Stimulated activated CD4-positive, alpha-beta T cell treated with anti-CD3 and anti-CD28 coated beads, Interleukin-2, amount 100 ng/mL, for 24 hours (primary cell): ENCODE measurements around the gene ALKBH5.

Experiments
- DNase-seq, 2 donors: peaks; one replicate each; pipeline ENCODE4 v3.0.0-alpha.2; 2020

The ALKBH5 gene

GRCh38 chr17:18158022-18158600 is 25.5 kb upstream of the ALKBH5 start:
- DNase-seq = peak; percentile 94 to 98

GRCh38 chr17:18159551-18160120 is 24.0 kb upstream of the ALKBH5 start:
- DNase-seq = no peak

GRCh38 chr17:18160128-18160856 is 23.3 kb upstream of the ALKBH5 start:
- DNase-seq = no peak

DNA sequence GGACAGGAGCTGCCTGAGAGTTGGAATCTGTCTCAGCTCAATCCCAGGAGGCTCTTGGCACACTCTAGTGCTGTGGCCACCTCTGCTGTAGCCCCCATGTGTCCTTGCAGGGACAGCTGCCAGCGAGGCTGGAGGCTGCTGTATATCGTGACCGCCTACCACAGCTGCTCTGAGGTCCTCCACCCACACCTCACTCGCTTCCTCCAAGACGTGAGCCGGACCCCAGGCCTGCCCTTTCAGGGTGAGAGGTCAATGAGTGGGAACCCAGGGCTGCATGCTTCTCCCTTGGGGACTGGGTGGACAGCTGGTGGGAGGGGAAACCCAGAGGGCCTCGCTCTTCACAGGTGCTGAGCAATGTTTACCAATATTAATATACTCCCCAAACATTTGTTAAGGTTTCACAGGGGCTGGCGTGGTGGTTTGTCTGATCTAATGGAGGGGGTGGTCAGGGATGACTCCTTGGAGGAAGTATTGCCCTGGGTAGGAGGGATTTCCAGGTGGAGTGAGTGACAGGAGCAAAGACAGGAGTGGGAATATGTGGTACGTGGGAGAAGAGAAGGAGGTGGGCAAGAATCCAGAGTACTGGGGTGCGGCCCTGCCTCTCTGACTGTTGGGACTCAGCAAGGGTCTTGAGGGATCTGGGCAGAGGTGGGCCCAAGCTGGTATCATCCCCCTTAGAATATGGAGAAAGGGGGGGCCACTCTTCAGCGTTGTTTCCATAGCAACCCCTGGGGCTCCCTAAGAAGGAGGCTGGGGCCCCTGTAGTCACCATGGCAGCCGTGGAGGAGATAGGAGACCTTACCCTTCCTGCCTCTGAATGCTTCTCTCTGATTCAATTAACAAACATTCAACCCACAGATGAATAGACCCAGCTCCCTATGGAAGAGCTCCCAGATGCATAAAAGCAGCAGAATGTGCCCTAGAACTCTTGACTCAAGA is 22.2 kb upstream of the ALKBH5 start:
- no peak for DNase-seq

DNA sequence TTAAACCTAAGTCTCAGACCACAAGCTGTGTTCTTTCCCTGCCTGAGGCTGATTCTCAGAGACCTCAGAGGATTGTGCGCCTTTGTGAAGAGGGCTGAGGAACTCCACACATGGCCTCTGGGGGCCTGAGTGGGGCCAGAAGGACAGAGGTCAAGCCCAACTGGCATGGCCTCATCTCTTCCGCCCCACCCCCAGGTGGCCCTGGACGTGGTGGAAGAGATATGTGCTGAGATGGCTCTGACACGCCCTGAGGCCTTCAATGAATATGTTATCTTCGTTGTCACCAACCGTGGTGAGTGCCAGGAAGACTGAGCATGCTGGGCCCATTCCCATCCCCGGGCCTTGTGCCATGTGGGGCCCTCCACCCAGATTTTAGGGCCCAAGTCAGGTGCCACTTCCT is 20.1 kb upstream of the ALKBH5 start:
- no peak for DNase-seq

DNA sequence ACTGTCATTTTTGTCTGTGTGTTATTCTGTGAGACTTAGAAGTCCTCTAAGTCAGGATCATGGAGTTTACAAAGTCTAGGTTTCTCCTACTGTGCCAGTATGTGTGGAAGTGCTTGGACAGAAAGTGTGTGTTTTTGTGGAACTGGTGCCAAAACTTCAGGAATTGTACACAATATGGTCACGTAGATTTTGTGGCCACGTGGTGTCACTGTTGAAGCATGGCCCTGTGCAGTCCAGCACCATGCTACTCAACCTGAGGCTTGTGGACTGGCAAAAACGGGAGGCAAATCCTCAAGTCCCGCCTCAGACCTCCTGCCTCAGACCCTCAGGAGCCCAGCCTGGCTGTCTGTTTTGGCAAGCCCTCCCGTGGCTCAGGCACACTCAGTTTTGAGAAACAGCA is 16.7 kb upstream of the ALKBH5 start:
- no peak for DNase-seq

- DNase-seq = no peak
Measured at GRCh38 chr17:18167421-18167820, 16.2 kb upstream of the ALKBH5 start.

DNA sequence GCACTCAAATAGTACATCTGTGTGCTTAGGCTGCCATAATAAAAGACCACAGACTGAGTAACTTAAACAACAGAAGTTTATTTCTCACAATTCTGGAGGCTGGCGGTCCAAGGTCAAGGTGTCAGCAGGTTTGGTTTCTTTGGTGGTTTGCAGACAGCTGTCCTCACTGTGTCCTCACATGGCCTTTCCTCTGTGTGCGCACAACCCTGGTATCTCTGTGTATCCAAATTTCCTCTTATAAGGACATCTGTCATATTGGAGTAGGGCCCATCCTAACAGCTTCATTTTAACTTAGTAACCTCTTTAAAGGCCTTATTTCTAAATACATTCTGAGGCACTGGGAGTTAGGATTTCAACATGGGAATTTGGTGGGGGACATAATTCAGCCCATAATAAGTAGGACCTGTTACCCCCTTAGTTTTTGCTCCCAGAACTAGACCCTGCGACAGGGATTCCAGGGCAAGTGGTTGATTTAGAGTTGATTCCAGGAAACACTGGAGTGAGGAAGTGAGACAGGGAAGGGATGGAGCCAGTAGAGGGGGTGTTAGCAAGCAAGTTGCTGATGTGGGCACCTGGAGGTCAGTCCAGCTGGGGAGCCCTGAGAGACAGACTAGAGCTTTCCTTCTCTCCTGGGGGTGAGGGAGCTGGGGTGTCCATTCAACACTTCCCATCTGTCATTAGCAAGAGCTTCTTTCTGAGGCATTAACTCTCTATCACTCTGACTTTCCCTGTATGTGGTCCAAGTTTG is 10.9 kb upstream of the ALKBH5 start:
- no peak for DNase-seq

DNA sequence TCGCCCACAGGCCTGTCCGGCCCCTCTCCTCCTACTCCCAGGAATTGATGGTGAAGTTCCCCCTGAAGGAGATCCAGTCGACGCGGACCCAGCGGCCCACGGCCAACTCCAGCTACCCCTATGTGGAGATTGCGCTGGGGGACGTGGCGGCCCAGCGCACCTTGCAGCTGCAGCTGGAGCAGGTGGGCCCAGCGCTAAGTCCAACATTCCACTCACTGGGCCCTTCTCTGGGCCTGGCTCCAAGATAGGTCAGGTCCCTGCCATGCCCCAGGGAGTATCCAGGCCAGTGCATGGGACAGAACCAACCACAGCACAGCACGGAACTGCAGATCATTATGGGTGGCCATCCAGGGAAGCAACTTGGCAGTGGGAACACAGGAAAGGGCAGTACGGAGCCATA is 9.9 kb upstream of the ALKBH5 start:
- no peak for DNase-seq

GRCh38 chr17:18176176-18176575 is 7.5 kb upstream of the ALKBH5 start:
- DNase-seq = no peak

- no peak for DNase-seq
Measured at GRCh38 chr17:18177133-18177532, 6.5 kb upstream of the ALKBH5 start.

DNA sequence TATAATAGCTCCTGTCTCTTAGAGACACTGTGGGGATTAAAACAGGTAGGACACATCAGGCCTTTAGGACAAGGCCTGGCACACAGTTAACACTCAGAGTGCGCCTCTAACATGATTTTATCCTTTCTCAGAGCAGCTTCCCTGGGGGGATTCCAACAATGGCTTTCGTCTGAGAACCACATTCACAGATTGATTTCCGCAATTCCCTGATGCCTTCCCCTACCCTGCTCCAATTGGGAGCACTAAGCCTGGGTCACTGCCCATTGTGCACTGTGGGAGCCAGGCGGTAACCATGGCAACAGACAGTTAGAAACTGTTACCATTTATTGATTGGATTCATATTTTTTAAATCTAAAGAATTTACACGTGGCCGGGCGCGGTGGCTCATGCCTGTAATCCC is 5.9 kb upstream of the ALKBH5 start:
- DNase-seq = no peak

DNA sequence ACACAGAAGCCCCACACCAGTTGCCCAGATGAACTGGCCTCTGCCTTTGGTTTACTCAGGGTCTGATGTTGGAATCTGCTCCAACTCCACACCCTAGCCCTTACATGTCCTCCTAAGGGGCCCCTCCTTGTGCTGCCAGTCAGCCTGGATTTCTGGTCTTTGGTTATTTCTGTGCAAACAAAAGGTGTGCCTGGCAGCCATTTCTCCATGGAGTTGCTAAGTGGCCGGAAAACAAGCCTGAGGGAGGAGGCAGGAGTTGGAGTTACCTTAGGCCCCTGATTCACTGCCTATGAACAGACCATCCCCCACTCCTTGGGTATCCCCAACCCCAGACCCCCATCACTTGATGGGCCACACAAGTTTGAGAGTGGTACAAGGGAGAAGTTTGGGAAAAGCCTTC is 4.4 kb upstream of the ALKBH5 start:
- no peak for DNase-seq

DNA sequence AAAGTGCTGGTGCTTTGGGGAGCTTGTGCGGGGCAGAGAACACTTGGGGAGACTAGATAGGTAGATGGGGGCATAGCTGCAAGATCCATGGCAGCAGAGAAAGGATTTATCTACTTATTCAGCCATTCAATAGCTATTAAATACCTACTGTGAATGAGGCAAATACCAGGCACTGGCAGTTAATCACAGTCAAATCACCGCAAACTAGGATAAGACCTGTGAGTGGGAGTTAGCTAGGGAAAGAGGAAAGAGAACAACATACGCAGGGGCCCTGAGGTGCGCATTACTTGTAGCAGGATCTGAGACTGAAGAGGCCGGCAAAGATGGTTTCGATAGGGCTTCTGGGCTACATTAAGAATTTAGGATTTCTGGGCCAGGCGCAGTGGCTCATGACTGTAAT is 3.8 kb upstream of the ALKBH5 start:
- DNase-seq = no peak

- DNase-seq = peak; percentile 61 to 63
Measured at GRCh38 chr17:18181358-18181757, 2.3 kb upstream of the ALKBH5 start.

- DNase-seq = peak in 1 of 2 donors; percentile 13
Measured at GRCh38 chr17:18182110-18182977, 1.3 kb upstream of the ALKBH5 start.

GRCh38 chr17:18182978-18183333 is 672 bp upstream of the ALKBH5 start:
- DNase-seq = peak; percentile 84 to 89

GRCh38 chr17:18184143-18185031 is 759 bp downstream of the ALKBH5 start:
- peak; percentile 74 to 76 for DNase-seq

DNA sequence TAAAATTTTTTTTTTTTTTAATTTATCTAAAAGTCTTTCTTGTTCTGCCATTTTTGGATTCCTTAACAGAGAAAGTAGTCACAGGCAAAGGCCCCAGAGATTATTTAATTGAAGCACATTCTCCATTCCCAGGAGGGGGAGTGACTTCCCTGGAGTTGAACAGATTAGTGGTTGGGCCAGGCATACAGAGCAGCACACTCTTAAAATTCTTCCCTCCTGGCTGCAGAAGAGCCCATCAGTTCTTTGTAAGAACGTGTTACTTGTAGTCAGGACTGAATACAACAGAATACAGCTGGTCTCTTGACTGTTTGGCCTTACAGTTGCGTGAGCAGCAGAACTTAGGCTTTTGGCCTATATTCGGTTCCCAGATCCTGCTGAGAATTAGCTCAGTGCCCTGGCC is 1.8 kb downstream of the ALKBH5 start:
- DNase-seq = no peak

DNA sequence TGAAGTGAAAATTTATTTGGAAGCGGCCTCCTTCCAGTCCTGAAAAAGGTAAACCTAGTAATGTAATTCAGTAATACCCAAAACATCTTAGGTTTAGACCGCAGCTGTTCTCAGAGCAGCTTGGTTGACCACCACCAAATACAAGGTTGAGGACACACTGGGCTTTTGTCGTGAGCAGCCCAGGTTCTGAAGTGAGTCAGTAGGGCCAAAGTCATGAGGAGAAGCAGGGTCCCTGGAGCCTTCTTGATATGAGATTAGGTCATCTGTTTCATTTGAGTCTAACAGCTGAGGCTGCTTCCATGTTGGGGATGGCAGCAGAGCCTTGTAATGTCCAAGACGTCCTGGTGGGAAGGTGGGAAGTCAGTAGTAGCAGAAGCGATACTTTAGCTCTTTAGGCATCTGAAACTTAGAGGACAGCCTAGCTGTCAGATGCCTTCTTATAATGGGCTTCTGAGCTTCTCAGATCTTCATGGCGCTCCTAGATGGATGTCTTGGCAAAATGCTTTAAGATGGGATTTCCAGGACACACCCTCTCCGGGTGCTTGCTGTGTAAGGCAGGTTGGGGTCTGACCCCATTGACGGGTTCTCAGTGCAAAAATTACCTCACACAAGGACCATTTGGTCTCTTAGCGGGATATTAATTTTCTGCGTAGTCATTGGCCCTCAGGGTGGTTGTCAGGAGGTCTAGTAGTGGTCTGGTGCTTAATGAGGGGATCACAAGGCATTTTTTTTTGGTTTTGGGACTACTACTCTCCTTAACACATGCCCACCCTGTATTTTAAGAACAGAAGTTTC is 2.4 kb downstream of the ALKBH5 start:
- DNase-seq = no peak
